GM12878 (cell line): Measurements from ENCODE around the gene CDC25C. TPM values are rescaled to one million over a fixed set of nuclear protein-coding genes. Genes with fewer than 3 reads are reported as not detected.
A peak's percentile ranks its signal among the peaks of the same experiment; 100 is the strongest.

Experiments used
- BHLHE40 ChIP-seq, 2 experiments: fragments of 450-650 bp in 1 of 2; IDR thresholded peaks; 2 replicates each; pipeline ENCODE4 v1.6.1; 2011 to 2017; ENCODE audit warnings: low read depth in 2 of 2, borderline replicate concordance in 1 of 2, improper control_type of control experiment in 1 of 2, low read length in 1 of 2, mild to moderate bottlenecking in 1 of 2
- CBFB ChIP-seq: IDR thresholded peaks from 2 replicates; pipeline ENCODE4 v1.6.1; 2016; ENCODE audit warnings: antibody characterized with exemption, low read depth
- CHD4 ChIP-seq: fragments of 200-600 bp; sonication (generic); IDR thresholded peaks from 2 replicates; pipeline ENCODE4 v1.6.1; 2016; ENCODE audit warnings: mild to moderate bottlenecking
- ETV6 ChIP-seq, 2 experiments: fragments of 450-650 bp in 1 of 2; IDR thresholded peaks in 1 of 2; conservative IDR thresholded peaks in 1 of 2; 2 replicates each; pipeline ENCODE4 v1.6.1; 2014; ENCODE audit warnings: antibody characterized with exemption in 1 of 2, borderline replicate concordance in 1 of 2, low read depth in 1 of 2, mild to moderate bottlenecking in 1 of 2, moderate library complexity in 1 of 2
- IRF4 ChIP-seq: IDR thresholded peaks from 2 replicates; pipeline ENCODE4 v1.6.1; 2011; ENCODE audit warnings: low read depth, low read length
- MYB ChIP-seq: fragments of 150-350 bp; IDR thresholded peaks from 2 replicates; pipeline ENCODE4 v1.6.1; 2014; ENCODE audit warnings: mild to moderate bottlenecking, low read depth, low read length, borderline replicate concordance
- NFYA ChIP-seq: IDR thresholded peaks from 2 replicates; pipeline ENCODE4 v1.6.1; 2011; ENCODE audit warnings: low read depth, mild to moderate bottlenecking, low read length, improper control_type of control experiment, borderline replicate concordance
- PAX5 ChIP-seq: IDR thresholded peaks from 2 replicates; pipeline ENCODE4 v1.6.1; 2011; ENCODE audit warnings: low read depth, low read length, borderline replicate concordance
- SIX5 ChIP-seq: IDR thresholded peaks from 2 replicates; pipeline ENCODE4 v1.6.1; 2011; ENCODE audit warnings: mild to moderate bottlenecking, low read depth, low read length, moderate library complexity; ENCODE audit not compliant: severe bottlenecking
- SMAD5 ChIP-seq: IDR thresholded peaks from 2 replicates; pipeline ENCODE4 v1.6.1; 2016; ENCODE audit warnings: antibody characterized with exemption, low read depth
- SMC3 ChIP-seq: IDR thresholded peaks from 2 replicates; pipeline ENCODE4 v1.6.1; 2011; ENCODE audit warnings: low read length, improper control_type of control experiment, borderline replicate concordance
- YY1 ChIP-seq: IDR thresholded peaks from 2 replicates; pipeline ENCODE4 v1.6.1; 2011; ENCODE audit warnings: low read depth, mild to moderate bottlenecking, low read length
- polyA plus RNA-seq, 11 experiments: library from polyadenylated mRNA; depleted of rRNA in 4 of 11; unstranded in 6 of 11; stranded (reverse) in 5 of 11; fragments of >200 nt; fragmentation: Nextera tagmentation in 4 of 11; fragmentation: Illumina TruSeq in 1 of 11; extraction: Ambion mirVana in 4 of 11; extraction: Trizol in 1 of 11; gene quantifications; 1 replicate in 1 of 11; 2 replicates in 10 of 11; pipeline versions ENCODE4 v1.2.1 to v1.2.3, GENCODE V29; 2011 to 2016; ENCODE audit warnings: inconsistent platforms in 2 of 11, missing spikeins in 2 of 11, low read depth in 1 of 11
- total RNA-seq, 4 experiments: library from RNA; depleted of rRNA in 3 of 4; stranded (reverse); fragments of >200 nt in 3 of 4; fragmentation: Illumina TruSeq in 1 of 4; extraction: Trizol in 1 of 4; gene quantifications; 2 replicates each; pipeline versions ENCODE4 v1.2.1 to v1.2.3, GENCODE V29; 2013 to 2021
- TF ChIP-seq, protein P1 (sequence below): IDR thresholded peaks from 2 replicates; pipeline ENCODE4 v1.6.1; 2012; ENCODE audit warnings: improper control_type of control experiment, low read depth, low read length; ENCODE audit not compliant: insufficient replicate concordance
- TF ChIP-seq, protein P2 (sequence below): IDR thresholded peaks from 2 replicates; pipeline ENCODE4 v1.6.1; 2011; ENCODE audit warnings: low read depth, low read length, improper control_type of control experiment, borderline replicate concordance
- TF ChIP-seq, protein P3 (sequence below): fragments of 450-650 bp; IDR thresholded peaks from 2 replicates; pipeline ENCODE4 v1.6.1; 2017; ENCODE audit warnings: antibody characterized with exemption, mild to moderate bottlenecking, moderate library complexity
- TF ChIP-seq, protein P4 (sequence below): IDR thresholded peaks from 2 replicates; pipeline ENCODE4 v1.6.1; 2012; ENCODE audit warnings: mild to moderate bottlenecking, low read depth, low read length

Gene CDC25C
- total and polyA plus RNA-seq, 10 of the 15 experiments (the other 5 are each of a cell fraction or from before 2014, with no cell fraction given): 9.2 to 30.7 (median 14.9) TPM

DNA sequence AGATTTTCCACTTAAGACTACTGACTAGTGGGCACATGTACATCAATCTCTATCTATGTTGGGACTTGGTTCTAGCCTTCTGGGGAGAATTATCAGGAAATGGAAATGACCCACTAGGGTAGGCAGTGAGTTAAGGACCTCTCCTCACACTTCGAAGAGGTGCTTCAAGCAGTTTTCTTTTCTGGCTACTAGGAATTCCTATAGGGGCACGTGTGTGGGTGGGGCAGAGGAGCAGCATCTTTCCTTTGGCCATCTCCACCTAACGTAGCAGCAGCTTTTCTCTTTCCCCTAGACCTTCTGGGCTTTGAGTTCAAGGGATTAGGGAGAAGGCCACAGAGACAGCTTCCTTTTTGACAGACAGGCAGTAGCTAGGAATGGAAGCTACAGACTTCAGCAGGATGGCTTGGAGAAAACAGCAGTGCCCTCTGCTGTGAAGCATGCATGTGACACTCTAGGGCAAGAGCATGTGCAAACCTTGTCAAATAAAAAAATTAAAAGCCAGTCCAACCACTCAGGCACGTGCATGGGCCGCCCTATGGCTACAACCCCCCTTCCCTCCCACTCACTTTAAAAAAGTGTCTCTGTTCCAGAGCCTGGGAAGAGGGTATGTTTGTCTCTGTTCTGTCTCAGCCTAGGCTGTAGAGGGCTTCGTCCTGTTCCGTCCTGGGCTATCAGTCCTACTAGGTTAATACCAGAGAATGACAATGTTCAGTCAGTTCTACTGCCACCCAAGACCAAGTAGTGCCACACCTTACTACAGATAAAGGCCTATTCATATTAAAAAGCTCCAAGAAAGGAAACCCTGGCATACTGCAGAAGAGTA is 48.5 kb downstream of the CDC25C start (continued):
- TF ChIP-seq, protein P1, sequence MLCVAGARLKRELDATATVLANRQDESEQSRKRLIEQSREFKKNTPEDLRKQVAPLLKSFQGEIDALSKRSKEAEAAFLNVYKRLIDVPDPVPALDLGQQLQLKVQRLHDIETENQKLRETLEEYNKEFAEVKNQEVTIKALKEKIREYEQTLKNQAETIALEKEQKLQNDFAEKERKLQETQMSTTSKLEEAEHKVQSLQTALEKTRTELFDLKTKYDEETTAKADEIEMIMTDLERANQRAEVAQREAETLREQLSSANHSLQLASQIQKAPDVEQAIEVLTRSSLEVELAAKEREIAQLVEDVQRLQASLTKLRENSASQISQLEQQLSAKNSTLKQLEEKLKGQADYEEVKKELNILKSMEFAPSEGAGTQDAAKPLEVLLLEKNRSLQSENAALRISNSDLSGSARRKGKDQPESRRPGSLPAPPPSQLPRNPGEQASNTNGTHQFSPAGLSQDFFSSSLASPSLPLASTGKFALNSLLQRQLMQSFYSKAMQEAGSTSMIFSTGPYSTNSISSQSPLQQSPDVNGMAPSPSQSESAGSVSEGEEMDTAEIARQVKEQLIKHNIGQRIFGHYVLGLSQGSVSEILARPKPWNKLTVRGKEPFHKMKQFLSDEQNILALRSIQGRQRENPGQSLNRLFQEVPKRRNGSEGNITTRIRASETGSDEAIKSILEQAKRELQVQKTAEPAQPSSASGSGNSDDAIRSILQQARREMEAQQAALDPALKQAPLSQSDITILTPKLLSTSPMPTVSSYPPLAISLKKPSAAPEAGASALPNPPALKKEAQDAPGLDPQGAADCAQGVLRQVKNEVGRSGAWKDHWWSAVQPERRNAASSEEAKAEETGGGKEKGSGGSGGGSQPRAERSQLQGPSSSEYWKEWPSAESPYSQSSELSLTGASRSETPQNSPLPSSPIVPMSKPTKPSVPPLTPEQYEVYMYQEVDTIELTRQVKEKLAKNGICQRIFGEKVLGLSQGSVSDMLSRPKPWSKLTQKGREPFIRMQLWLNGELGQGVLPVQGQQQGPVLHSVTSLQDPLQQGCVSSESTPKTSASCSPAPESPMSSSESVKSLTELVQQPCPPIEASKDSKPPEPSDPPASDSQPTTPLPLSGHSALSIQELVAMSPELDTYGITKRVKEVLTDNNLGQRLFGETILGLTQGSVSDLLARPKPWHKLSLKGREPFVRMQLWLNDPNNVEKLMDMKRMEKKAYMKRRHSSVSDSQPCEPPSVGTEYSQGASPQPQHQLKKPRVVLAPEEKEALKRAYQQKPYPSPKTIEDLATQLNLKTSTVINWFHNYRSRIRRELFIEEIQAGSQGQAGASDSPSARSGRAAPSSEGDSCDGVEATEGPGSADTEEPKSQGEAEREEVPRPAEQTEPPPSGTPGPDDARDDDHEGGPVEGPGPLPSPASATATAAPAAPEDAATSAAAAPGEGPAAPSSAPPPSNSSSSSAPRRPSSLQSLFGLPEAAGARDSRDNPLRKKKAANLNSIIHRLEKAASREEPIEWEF: no peak
- TF ChIP-seq ETV6 (conservative IDR thresholded peaks at IDR 0.05 in 1 of 2, IDR thresholded peaks at IDR 0.05 in 1 of 2; ENCODE audit: borderline replicate concordance in 1 of 2, low read depth in 1 of 2): no peak
- TF ChIP-seq BHLHE40 (IDR thresholded peaks at IDR 0.05; ENCODE audit: borderline replicate concordance in 1 of 2, low read depth in 2 of 2, low read length in 1 of 2): peak; percentile 56 to 84; a peak in 3 of 4 replicates
- TF ChIP-seq SIX5: no peak
- no peak for TF ChIP-seq CBFB
- TF ChIP-seq PAX5: no peak
- TF ChIP-seq, protein P2, sequence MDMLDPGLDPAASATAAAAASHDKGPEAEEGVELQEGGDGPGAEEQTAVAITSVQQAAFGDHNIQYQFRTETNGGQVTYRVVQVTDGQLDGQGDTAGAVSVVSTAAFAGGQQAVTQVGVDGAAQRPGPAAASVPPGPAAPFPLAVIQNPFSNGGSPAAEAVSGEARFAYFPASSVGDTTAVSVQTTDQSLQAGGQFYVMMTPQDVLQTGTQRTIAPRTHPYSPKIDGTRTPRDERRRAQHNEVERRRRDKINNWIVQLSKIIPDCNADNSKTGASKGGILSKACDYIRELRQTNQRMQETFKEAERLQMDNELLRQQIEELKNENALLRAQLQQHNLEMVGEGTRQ: no peak
- no peak for TF ChIP-seq MYB
- 0 out of 2 replicates have a peak, but pooled peaks have one; percentile 32 for TF ChIP-seq YY1
- no peak for TF ChIP-seq SMAD5
- TF ChIP-seq, protein P3, sequence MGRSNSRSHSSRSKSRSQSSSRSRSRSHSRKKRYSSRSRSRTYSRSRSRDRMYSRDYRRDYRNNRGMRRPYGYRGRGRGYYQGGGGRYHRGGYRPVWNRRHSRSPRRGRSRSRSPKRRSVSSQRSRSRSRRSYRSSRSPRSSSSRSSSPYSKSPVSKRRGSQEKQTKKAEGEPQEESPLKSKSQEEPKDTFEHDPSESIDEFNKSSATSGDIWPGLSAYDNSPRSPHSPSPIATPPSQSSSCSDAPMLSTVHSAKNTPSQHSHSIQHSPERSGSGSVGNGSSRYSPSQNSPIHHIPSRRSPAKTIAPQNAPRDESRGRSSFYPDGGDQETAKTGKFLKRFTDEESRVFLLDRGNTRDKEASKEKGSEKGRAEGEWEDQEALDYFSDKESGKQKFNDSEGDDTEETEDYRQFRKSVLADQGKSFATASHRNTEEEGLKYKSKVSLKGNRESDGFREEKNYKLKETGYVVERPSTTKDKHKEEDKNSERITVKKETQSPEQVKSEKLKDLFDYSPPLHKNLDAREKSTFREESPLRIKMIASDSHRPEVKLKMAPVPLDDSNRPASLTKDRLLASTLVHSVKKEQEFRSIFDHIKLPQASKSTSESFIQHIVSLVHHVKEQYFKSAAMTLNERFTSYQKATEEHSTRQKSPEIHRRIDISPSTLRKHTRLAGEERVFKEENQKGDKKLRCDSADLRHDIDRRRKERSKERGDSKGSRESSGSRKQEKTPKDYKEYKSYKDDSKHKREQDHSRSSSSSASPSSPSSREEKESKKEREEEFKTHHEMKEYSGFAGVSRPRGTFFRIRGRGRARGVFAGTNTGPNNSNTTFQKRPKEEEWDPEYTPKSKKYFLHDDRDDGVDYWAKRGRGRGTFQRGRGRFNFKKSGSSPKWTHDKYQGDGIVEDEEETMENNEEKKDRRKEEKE: no peak
- no peak for TF ChIP-seq NFYA
- TF ChIP-seq SMC3: peak; percentile 65; the same call in 1 of the 2 replicates
- no peak for TF ChIP-seq CHD4
- no peak for TF ChIP-seq IRF4
- TF ChIP-seq, protein P4, sequence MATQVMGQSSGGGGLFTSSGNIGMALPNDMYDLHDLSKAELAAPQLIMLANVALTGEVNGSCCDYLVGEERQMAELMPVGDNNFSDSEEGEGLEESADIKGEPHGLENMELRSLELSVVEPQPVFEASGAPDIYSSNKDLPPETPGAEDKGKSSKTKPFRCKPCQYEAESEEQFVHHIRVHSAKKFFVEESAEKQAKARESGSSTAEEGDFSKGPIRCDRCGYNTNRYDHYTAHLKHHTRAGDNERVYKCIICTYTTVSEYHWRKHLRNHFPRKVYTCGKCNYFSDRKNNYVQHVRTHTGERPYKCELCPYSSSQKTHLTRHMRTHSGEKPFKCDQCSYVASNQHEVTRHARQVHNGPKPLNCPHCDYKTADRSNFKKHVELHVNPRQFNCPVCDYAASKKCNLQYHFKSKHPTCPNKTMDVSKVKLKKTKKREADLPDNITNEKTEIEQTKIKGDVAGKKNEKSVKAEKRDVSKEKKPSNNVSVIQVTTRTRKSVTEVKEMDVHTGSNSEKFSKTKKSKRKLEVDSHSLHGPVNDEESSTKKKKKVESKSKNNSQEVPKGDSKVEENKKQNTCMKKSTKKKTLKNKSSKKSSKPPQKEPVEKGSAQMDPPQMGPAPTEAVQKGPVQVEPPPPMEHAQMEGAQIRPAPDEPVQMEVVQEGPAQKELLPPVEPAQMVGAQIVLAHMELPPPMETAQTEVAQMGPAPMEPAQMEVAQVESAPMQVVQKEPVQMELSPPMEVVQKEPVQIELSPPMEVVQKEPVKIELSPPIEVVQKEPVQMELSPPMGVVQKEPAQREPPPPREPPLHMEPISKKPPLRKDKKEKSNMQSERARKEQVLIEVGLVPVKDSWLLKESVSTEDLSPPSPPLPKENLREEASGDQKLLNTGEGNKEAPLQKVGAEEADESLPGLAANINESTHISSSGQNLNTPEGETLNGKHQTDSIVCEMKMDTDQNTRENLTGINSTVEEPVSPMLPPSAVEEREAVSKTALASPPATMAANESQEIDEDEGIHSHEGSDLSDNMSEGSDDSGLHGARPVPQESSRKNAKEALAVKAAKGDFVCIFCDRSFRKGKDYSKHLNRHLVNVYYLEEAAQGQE: no peak
